ENCODE results near the gene LIN28A.
"Not testable (repeated sequence)": the region's sequence is repeated elsewhere in the genome, so short reads cannot be mapped to it uniquely, and the experiment has no call there.

The LIN28A gene

GRCh38 chr1:26410706-26411623 is at the start of gene LIN28A:
Gene LIN28A, plus strand, starts transcription at chr1:26410817. Its CDS starts 75 bp downstream, at chr1:26410892.
- ATAC-seq (no peak), DNase-seq (no peak)
- H3K4me3 Mint-ChIP-seq, result no peak within 1 kb of the TSS
- no peaks in the 10 kb centered on the region for H3K36me3 Mint-ChIP-seq (ENCODE audit: low read depth)
- H3K4me1 Mint-ChIP-seq, result peaks cover 17% of the 10 kb centered on the region
- H3K9me3 Mint-ChIP-seq, result no peaks in the 10 kb centered on the region
- H3K27ac Mint-ChIP-seq, result no peak within 1 kb of the TSS
- peaks cover 65% of the 10 kb centered on the region for H3K27me3 Mint-ChIP-seq

- Mint-ChIP-seq H3K27me3 (peaks cover 25% of the 10 kb centered on the region), H3K4me3 (no peak overlapping the region), H3K36me3 (ENCODE audit: low read depth) (no peaks in the 10 kb centered on the region), H3K4me1 (peaks cover 49% of the 10 kb centered on the region), H3K27ac (no peak overlapping the region), H3K9me3 (no peaks in the 10 kb centered on the region)
- no peak for ATAC-seq
- DNase-seq, result no peak
Measured at GRCh38 chr1:26361605-26362122, 49.0 kb upstream of the LIN28A start.

DNA sequence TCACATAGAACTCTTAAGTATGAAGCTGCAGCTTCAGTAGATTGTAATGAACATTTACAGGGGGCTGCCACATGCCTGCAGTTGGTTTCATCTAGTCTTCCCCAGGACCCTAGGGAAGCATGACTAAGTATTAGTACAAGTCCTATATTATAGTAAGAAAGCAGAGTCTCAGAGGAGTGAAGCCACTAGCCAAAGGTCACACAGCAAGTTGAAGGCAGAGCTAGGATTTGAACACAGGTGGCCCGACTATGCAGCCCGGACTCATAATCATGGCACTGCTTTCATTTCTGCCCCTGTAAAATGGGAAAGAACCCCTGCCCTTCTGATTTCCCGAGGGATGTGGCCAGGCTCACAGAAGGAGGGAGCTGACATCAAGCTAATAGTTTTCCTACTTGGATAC is 48.3 kb upstream of the LIN28A start:
- Mint-ChIP-seq H3K36me3 (ENCODE audit: low read depth) (no peaks in the 10 kb centered on the region), H3K4me3 (no peak overlapping the region), H3K9me3 (no peaks in the 10 kb centered on the region), H3K27ac (no peak overlapping the region), H3K4me1 (peaks cover 49% of the 10 kb centered on the region), H3K27me3 (peaks cover 23% of the 10 kb centered on the region)
- no peak for ATAC-seq
- DNase-seq, result no peak

DNA sequence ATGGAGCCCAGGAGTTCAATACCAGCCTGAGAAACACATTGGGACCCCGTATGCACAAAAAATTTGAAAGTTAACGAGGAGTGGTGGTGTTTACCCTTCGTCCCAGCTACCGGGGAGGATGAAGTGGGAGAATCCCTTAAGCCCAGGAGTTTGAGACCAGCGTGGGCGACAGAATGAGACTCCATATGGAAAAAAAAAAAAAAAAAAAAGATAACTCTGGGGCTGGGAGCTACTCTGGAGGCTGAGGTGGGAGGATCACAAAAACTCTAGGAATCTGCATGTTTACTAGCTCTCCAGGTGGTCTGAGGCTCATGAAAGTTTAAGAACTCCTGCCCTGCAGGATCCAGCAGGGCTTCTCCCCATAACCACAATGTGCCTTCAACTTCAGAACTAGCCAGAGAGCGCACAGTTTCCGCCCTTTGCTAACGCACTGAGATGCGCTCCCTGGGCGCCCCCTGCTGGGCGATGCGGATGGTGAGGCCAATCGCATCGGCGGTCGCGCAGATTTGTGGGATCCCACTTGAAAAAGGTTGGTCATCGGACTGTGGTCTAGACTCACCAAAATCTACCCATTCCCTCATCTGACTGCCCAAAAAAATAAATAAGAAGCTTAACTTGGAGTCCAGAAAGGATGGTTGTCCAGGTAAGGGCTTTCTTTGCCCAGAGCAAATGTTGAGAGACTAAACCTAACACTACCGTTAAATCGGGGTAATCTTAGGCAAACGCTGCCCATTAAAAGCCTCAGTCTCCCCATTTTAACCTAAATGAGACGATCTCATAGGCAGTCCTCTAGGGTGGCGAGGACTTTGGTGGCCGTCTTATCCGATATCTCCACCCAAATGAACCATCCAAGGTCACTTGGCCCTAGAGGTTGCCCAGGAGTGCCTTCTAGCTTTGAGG is 46.8 kb upstream of the LIN28A start:
- Mint-ChIP-seq H3K4me3 (no peak overlapping the region), H3K27ac (peak overlapping the region; percentile 22), H3K36me3 (ENCODE audit: low read depth) (no peaks in the 10 kb centered on the region), H3K9me3 (no peaks in the 10 kb centered on the region), H3K27me3 (peaks cover 20% of the 10 kb centered on the region), H3K4me1 (peaks cover 44% of the 10 kb centered on the region)
- peak; percentile 85 for ATAC-seq
- peak; percentile 93 for DNase-seq

DNA sequence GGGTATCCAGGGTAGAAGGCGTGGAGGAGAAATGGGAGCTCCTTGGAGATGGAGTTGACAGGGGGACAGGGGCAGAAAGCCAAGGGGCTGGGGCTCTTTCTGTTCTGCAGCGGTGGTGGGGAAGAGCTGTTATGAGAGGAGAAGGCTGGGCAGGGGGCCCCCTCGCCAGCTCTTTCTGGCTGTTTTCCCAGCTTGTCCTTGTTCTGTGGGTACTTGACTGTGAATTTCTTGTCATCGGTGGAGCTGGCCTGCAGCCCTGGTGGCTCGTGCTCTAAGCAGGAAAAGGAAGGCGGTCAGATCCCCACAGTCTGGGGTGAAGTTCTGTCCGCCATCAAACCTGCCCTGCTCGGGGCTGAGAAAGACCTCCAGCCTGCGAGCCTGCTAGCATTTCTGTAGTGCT is 45.7 kb upstream of the LIN28A start:
- H3K4me3 Mint-ChIP-seq, result no peak overlapping the region
- no peaks in the 10 kb centered on the region for H3K9me3 Mint-ChIP-seq
- no peak for ATAC-seq

GRCh38 chr1:26367441-26367840 is 43.2 kb upstream of the LIN28A start:
- peaks cover 5% of the 10 kb centered on the region for H3K27me3 Mint-ChIP-seq
- peaks cover 47% of the 10 kb centered on the region for H3K4me1 Mint-ChIP-seq
- peaks cover 4% of the 10 kb centered on the region for H3K9me3 Mint-ChIP-seq
- H3K36me3 Mint-ChIP-seq (ENCODE audit: low read depth), result no peaks in the 10 kb centered on the region
- H3K4me3 Mint-ChIP-seq, result no peak overlapping the region
- no peak for DNase-seq
- ATAC-seq, result no peak
- H3K27ac Mint-ChIP-seq, result no peak overlapping the region

More for the DNA sequence above, 45.7 kb upstream of the LIN28A start:
- no peak overlapping the region for H3K27ac Mint-ChIP-seq
- DNase-seq, result no peak
- peaks cover 40% of the 10 kb centered on the region for H3K4me1 Mint-ChIP-seq
- no peaks in the 10 kb centered on the region for H3K36me3 Mint-ChIP-seq (ENCODE audit: low read depth)
- H3K27me3 Mint-ChIP-seq, result peaks cover 12% of the 10 kb centered on the region

DNA sequence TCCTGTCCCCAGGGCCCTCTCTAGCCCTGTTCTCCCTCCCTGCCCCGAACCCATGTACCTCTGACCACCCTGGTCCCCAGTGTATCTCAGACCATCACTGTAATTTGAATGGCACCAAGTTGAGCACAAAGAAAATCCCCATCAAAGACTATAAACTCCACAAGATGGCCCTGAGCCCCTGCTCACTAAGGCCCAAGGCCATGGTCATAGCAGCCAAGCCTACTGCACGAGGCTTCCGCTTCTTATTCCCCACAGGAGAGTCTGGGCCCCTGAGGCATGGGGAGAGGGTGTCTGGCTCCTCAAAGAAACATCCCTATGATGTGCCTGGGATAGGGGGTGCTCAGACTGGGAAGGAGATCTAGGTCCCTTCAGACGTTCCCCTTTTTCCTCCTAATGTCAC is 42.6 kb upstream of the LIN28A start:
- DNase-seq (no peak), ATAC-seq (no peak)
- Mint-ChIP-seq H3K4me3 (no peak overlapping the region), H3K27ac (peak overlapping the region; percentile 36), H3K36me3 (ENCODE audit: low read depth) (no peaks in the 10 kb centered on the region), H3K9me3 (peaks cover 4% of the 10 kb centered on the region), H3K4me1 (peaks cover 53% of the 10 kb centered on the region), H3K27me3 (peaks cover 5% of the 10 kb centered on the region)

DNA sequence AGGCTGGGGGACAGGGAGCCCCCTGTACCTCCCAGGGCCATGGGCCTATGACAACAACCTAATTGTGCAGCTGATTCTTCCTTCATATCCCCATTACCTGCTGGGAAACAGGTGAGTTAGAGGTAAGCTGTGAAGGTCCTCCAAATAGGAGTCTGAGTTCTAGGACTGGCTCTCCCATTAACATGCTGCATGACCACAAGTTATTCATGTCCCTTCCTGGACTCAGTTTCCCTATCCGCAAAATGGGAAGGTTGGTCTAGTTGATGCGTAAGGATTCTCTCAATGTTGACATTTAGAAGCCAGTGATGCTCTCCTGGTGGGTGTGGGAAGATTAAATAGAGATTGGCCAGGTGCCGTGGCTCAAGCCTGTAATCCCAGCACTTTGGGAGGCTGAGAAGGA is 42.1 kb upstream of the LIN28A start:
- Mint-ChIP-seq H3K27me3 (peaks cover 5% of the 10 kb centered on the region), H3K4me3 (no peak overlapping the region), H3K9me3 (peaks cover 4% of the 10 kb centered on the region), H3K4me1 (peaks cover 53% of the 10 kb centered on the region), H3K36me3 (ENCODE audit: low read depth) (no peaks in the 10 kb centered on the region), H3K27ac (no peak overlapping the region)
- DNase-seq, result no peak
- no peak for ATAC-seq

DNA sequence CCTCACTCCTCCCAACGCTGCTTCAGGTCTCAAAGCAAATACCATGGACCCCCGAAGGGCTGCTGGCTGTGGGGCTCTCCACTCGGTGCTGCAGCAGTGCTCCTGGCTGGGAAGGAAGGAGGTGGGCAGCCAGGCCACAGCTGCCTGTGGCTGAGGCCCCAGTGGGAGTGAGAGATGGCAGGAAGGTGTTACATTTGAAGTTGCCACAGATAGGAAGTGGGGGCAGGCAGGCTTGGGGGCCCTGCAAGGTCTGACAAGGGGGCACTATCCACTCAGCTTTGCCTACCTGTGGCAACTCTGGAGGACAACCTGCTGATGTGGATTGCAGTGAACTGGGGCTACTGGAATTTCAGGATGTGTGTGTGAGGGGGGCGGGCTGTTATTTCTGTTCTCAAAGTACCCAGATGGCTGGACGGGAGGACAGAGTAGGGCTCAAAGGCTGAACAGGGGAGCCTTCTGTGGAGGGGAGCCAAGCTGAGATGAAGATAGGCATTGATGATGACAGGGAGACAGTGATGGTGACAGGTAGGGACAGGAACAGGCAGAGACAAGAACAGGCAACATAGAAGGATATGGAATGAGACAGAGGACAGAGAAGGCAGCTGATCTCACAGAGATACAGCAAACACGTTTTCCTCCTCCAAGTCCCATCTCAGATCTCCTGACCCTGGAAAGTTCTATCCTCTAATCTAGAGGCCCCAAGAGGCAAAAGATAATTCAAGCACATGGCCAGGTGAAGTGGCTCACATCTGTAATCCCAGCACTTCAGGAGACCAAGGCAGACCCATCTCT is 39.8 kb upstream of the LIN28A start:
- H3K9me3 Mint-ChIP-seq, result peaks cover 4% of the 10 kb centered on the region
- peaks cover 62% of the 10 kb centered on the region for H3K4me1 Mint-ChIP-seq
- no peak for DNase-seq
- H3K27me3 Mint-ChIP-seq, result peaks cover 3% of the 10 kb centered on the region
- H3K27ac Mint-ChIP-seq, result peak overlapping the region; percentile 57
- no peak for ATAC-seq
- H3K4me3 Mint-ChIP-seq, result peak overlapping the region; percentile 22
- no peaks in the 10 kb centered on the region for H3K36me3 Mint-ChIP-seq (ENCODE audit: low read depth)

DNA sequence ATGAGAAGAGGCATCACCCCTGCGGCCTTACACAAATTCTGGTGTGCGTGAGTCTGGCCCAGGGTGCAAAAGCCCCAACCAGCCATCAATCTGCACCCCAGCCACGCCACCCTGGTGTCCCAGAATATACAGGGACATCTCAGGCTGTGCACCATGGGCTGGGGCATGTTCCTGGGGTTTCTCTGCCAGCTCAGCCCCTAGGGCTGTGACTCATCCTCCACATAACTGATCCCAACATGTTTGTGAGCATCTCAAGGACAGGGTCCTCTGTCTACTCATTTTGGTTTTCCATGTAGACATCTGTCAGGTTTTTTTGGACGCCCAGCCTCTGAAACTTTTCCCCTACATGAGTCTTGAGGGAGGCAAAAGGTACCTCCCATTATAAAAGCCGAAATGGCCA is 38.6 kb upstream of the LIN28A start:
- H3K27me3 Mint-ChIP-seq, result no peaks in the 10 kb centered on the region
- H3K27ac Mint-ChIP-seq, result peak overlapping the region; percentile 83
- H3K4me1 Mint-ChIP-seq, result peaks cover 74% of the 10 kb centered on the region
- DNase-seq, result no peak
- peaks cover 4% of the 10 kb centered on the region for H3K9me3 Mint-ChIP-seq
- ATAC-seq, result peak; percentile 47
- no peak overlapping the region for H3K4me3 Mint-ChIP-seq
- no peaks in the 10 kb centered on the region for H3K36me3 Mint-ChIP-seq (ENCODE audit: low read depth)

GRCh38 chr1:26372611-26373010 is 38.0 kb upstream of the LIN28A start, which contains the start of gene ZNF683:
Gene ZNF683, minus strand, starts transcription at chr1:26372750. Its CDS starts 4,179 bp downstream, at chr1:26368571.
- peak within 1 kb of the TSS; percentile 50 for H3K4me3 Mint-ChIP-seq
- not testable (repeated sequence) for H3K27me3 Mint-ChIP-seq; H3K36me3 Mint-ChIP-seq (ENCODE audit: low read depth); ATAC-seq; H3K9me3 Mint-ChIP-seq; DNase-seq
- peak within 1 kb of the TSS; percentile 83 for H3K27ac Mint-ChIP-seq
- peaks cover 80% of the 10 kb centered on the region for H3K4me1 Mint-ChIP-seq

- ATAC-seq (peak; percentile 41), DNase-seq (no peak)
- H3K27me3 Mint-ChIP-seq, result no peaks in the 10 kb centered on the region
- peak overlapping the region; percentile 83 for H3K27ac Mint-ChIP-seq
- H3K36me3 Mint-ChIP-seq (ENCODE audit: low read depth), result no peaks in the 10 kb centered on the region
- peak overlapping the region; percentile 50 for H3K4me3 Mint-ChIP-seq
- H3K9me3 Mint-ChIP-seq, result peaks cover 4% of the 10 kb centered on the region
- H3K4me1 Mint-ChIP-seq, result peaks cover 87% of the 10 kb centered on the region
Measured at GRCh38 chr1:26373281-26373680, 37.3 kb upstream of the LIN28A start.

DNA sequence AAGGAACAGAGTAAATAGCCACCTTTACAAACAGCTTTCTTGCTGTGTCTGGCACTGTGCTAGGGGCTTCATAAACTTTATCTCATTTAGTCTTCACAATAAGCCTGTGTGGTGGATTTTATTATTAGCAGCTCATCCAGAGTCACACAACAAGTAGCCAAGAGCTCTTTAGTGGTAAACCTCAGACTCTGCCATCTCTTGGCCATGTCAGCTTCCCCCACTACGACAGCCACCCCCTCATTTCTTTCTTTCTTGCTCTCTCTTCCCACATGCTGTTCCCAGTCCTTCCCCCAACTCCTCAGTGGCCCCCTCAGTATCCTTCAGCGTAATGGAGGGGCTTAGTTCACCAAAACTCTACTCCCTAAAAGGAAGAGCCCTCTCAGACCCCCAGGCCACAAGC is 36.8 kb upstream of the LIN28A start:
- Mint-ChIP-seq H3K27ac (peak overlapping the region; percentile 63), H3K4me3 (peak overlapping the region; percentile 50), H3K9me3 (peaks cover 4% of the 10 kb centered on the region), H3K36me3 (ENCODE audit: low read depth) (no peaks in the 10 kb centered on the region), H3K27me3 (no peaks in the 10 kb centered on the region), H3K4me1 (peaks cover 92% of the 10 kb centered on the region)
- DNase-seq (no peak), ATAC-seq (no peak)

DNA sequence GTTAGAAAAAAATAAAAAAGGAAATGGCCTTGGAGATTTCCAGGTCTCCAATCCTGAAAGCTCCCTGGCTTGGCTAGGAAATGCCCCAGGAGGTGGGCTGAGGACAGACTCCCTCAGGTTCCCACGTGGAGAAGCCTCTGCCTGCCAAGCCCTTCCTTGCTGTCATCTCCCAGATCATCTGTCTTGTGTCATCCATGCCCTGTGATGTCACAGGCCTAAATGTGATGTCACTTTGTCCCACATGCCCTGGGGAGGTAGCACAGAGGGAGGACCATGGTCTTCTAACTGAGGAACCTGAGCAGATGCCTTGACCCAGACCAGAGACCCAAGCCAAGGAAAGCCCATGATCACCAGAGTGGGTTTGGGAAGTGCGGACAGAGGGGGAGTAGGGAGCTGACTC is 36.3 kb upstream of the LIN28A start:
- Mint-ChIP-seq H3K27ac (peak overlapping the region; percentile 63), H3K4me3 (peak overlapping the region; percentile 50), H3K4me1 (peaks cover 96% of the 10 kb centered on the region)
- not testable (repeated sequence) for H3K9me3 Mint-ChIP-seq; DNase-seq; H3K27me3 Mint-ChIP-seq; ATAC-seq; H3K36me3 Mint-ChIP-seq (ENCODE audit: low read depth)

Measured in activated naive CD8-positive, alpha-beta T cell treated with anti-CD3 and anti-CD28 coated beads, Interleukin-2, amount 50 U/mL, for 24 hours (primary cell).